GM13977 (cell line): Measurements from ENCODE around the gene LYSMD3.

Experiments used
- DNase-seq: peaks from one replicate; pipeline ENCODE4 v3.0.0; 2012; ENCODE audit warnings: low spot score
- CTCF ChIP-seq: IDR thresholded peaks from 2 replicates; pipeline ENCODE4 v1.5.1; 2012; ENCODE audit warnings: mild to moderate bottlenecking, control low read depth; ENCODE audit not compliant: insufficient read depth; ENCODE audit errors: extremely low read depth, missing control alignments
- in situ Hi-C: fragments of 300-500 bp; cut with MboI; formaldehyde crosslinking; loops from one replicate; pipeline ENCODE4 v1.12.0; 2022; ENCODE audit warnings: low sequenced_read_pairs, low pct_unique_long_range_greater_than_20kb, mixed read lengths, inconsistent platforms; ENCODE audit not compliant: unreplicated experiment

LYSMD3 gene

GRCh38 chr5:90479611-90480385 is 49.6 kb downstream of the LYSMD3 start:
- no peak for DNase-seq
- no peak for TF ChIP-seq CTCF
- in situ Hi-C loops = no loop called here

GRCh38 chr5:90477621-90478215 is 51.7 kb downstream of the LYSMD3 start:
- TF ChIP-seq CTCF = no peak
- in situ Hi-C loops = no loop called here
- no peak for DNase-seq

GRCh38 chr5:90477073-90477472 is 52.3 kb downstream of the LYSMD3 start:
- DNase-seq = no peak
- TF ChIP-seq CTCF = no peak
- in situ Hi-C loops = no loop called here

- in situ Hi-C loops = no loop called here
- no peak for TF ChIP-seq CTCF
- no peak for DNase-seq
These were observed 53.0 kb downstream of the LYSMD3 start for GRCh38 chr5:90476391-90476790.

- in situ Hi-C loops = no loop called here
- no peak for TF ChIP-seq CTCF
These were observed 53.9 kb downstream of the LYSMD3 start for GRCh38 chr5:90475436-90475980.

GRCh38 chr5:90474235-90475107 is 54.9 kb downstream of the LYSMD3 start, which contains the start of the genes MBLAC2 and POLR3G:
MBLAC2 (minus strand) TSS chr5:90474771; CDS start chr5:90474292, 479 bp downstream.
POLR3G (plus strand) TSS chr5:90474864; CDS start chr5:90485568, 10,704 bp downstream.
- in situ Hi-C loops = loop anchor here (25.0 kb wide), 1 partner anchor 313 kb away; no protein-coding TSS in a partner anchor
- peak; percentile 43 for TF ChIP-seq CTCF
- DNase-seq = peak; percentile 93

More at GRCh38 chr5:90475436-90475980, 53.9 kb downstream of the LYSMD3 start:
- no peak for DNase-seq
